ENCODE results near the gene UPF2. TPM values are rescaled to one million over a fixed set of nuclear protein-coding genes. Genes with fewer than 3 reads are reported as not detected.

Gene UPF2
- polyA plus RNA-seq, 4 donors = 11.3 to 44.6 (median 29.7) TPM

GRCh38 chr10:11902646-11903045 lies 140.0 kb downstream of the UPF2 start:
- H3K27ac ChIP-seq (ENCODE audit: low read depth in 1 of 3, low read length in 2 of 3) = no peak overlapping the region
- FAIRE-seq (no peak), DNase-seq (no peak)
- no peaks in the 10 kb centered on the region for H3K27me3 ChIP-seq (ENCODE audit: control insufficient read depth in 3 of 3, insufficient read depth in 3 of 3, low read length in 3 of 3)
- H3K9me3 ChIP-seq (ENCODE audit: control insufficient read depth in 2 of 2, insufficient read depth in 1 of 2, low read depth in 1 of 2, low read length in 1 of 2) = no peaks in the 10 kb centered on the region
- 89 to 94% (median 90%) methylated on average over 7 of the region's 7 CpGs for WGBS, 3 donors
- peaks cover 0 to 3% (median 0%) of the 10 kb centered on the region in 3 donors for H3K4me1 ChIP-seq (ENCODE audit: control insufficient read depth in 3 of 3, insufficient read depth in 2 of 3, low read depth in 1 of 3, low read length in 2 of 3)
- no peak overlapping the region for H3K4me3 ChIP-seq (ENCODE audit: low read depth in 1 of 3, low read length in 3 of 3)
- no peaks in the 10 kb centered on the region for H3K36me3 ChIP-seq (ENCODE audit: control insufficient read depth in 3 of 3, insufficient read depth in 2 of 3, low read depth in 1 of 3, low read length in 3 of 3)

GRCh38 chr10:11901833-11902475 lies 140.7 kb downstream of the UPF2 start:
- no peak overlapping the region for H3K4me3 ChIP-seq (ENCODE audit: low read depth in 1 of 3, low read length in 3 of 3)
- H3K4me1 ChIP-seq (ENCODE audit: control insufficient read depth in 3 of 3, insufficient read depth in 2 of 3, low read depth in 1 of 3, low read length in 2 of 3) = peaks cover 0 to 3% (median 0%) of the 10 kb centered on the region in 3 donors
- H3K9me3 ChIP-seq (ENCODE audit: control insufficient read depth in 2 of 2, insufficient read depth in 1 of 2, low read depth in 1 of 2, low read length in 1 of 2) = no peaks in the 10 kb centered on the region
- no peak for DNase-seq
- H3K27me3 ChIP-seq (ENCODE audit: control insufficient read depth in 3 of 3, insufficient read depth in 3 of 3, low read length in 3 of 3) = no peaks in the 10 kb centered on the region
- 73 to 83% (median 74%) methylated on average over 23 of the region's 23 CpGs for WGBS, 3 donors
- no peak for FAIRE-seq
- H3K27ac ChIP-seq (ENCODE audit: low read depth in 1 of 3, low read length in 2 of 3) = no peak overlapping the region
- H3K36me3 ChIP-seq (ENCODE audit: control insufficient read depth in 3 of 3, insufficient read depth in 2 of 3, low read depth in 1 of 3, low read length in 3 of 3) = no peaks in the 10 kb centered on the region

- 64 to 70% (median 65%) methylated on average over 7 of the region's 7 CpGs for WGBS, 3 donors
- H3K36me3 ChIP-seq (ENCODE audit: control insufficient read depth in 3 of 3, insufficient read depth in 2 of 3, low read depth in 1 of 3, low read length in 3 of 3) = no peaks in the 10 kb centered on the region
- no peaks in the 10 kb centered on the region for H3K9me3 ChIP-seq (ENCODE audit: control insufficient read depth in 2 of 2, insufficient read depth in 1 of 2, low read depth in 1 of 2, low read length in 1 of 2)
Observed at GRCh38 chr10:11901454-11901832, 141.2 kb downstream of the UPF2 start.

GRCh38 chr10:11901036-11901301 lies 141.6 kb downstream of the UPF2 start:
- H3K36me3 ChIP-seq (ENCODE audit: control insufficient read depth in 3 of 3, insufficient read depth in 2 of 3, low read depth in 1 of 3, low read length in 3 of 3) = no peaks in the 10 kb centered on the region
- H3K9me3 ChIP-seq (ENCODE audit: control insufficient read depth in 2 of 2, insufficient read depth in 1 of 2, low read depth in 1 of 2, low read length in 1 of 2) = no peaks in the 10 kb centered on the region
- H3K27ac ChIP-seq (ENCODE audit: low read depth in 1 of 3, low read length in 2 of 3) = no peak overlapping the region
- H3K4me1 ChIP-seq (ENCODE audit: control insufficient read depth in 3 of 3, insufficient read depth in 2 of 3, low read depth in 1 of 3, low read length in 2 of 3) = peaks cover 0 to 3% (median 0%) of the 10 kb centered on the region in 3 donors
- H3K4me3 ChIP-seq (ENCODE audit: low read depth in 1 of 3, low read length in 3 of 3) = no peak overlapping the region
- no peak for FAIRE-seq
- WGBS, 3 donors = 90 to 93% (median 90%) methylated on average over 6 of the region's 6 CpGs
- DNase-seq = no peak
- no peaks in the 10 kb centered on the region for H3K27me3 ChIP-seq (ENCODE audit: control insufficient read depth in 3 of 3, insufficient read depth in 3 of 3, low read length in 3 of 3)

More at GRCh38 chr10:11901454-11901832, 141.2 kb downstream of the UPF2 start:
- no peak for FAIRE-seq
- Histone ChIP-seq H3K27me3 (ENCODE audit: control insufficient read depth in 3 of 3, insufficient read depth in 3 of 3, low read length in 3 of 3) (no peaks in the 10 kb centered on the region), H3K27ac (ENCODE audit: low read depth in 1 of 3, low read length in 2 of 3) (no peak overlapping the region), H3K4me1 (ENCODE audit: control insufficient read depth in 3 of 3, insufficient read depth in 2 of 3, low read depth in 1 of 3, low read length in 2 of 3) (peaks cover 0 to 3% (median 0%) of the 10 kb centered on the region in 3 donors), H3K4me3 (ENCODE audit: low read depth in 1 of 3, low read length in 3 of 3) (no peak overlapping the region)
- DNase-seq = no peak

- no peak for FAIRE-seq
- Histone ChIP-seq H3K9me3 (ENCODE audit: control insufficient read depth in 2 of 2, insufficient read depth in 1 of 2, low read depth in 1 of 2, low read length in 1 of 2) (no peaks in the 10 kb centered on the region), H3K36me3 (ENCODE audit: control insufficient read depth in 3 of 3, insufficient read depth in 2 of 3, low read depth in 1 of 3, low read length in 3 of 3) (no peaks in the 10 kb centered on the region), H3K4me1 (ENCODE audit: control insufficient read depth in 3 of 3, insufficient read depth in 2 of 3, low read depth in 1 of 3, low read length in 2 of 3) (peaks cover 0 to 3% (median 0%) of the 10 kb centered on the region in 3 donors), H3K27ac (ENCODE audit: low read depth in 1 of 3, low read length in 2 of 3) (no peak overlapping the region), H3K27me3 (ENCODE audit: control insufficient read depth in 3 of 3, insufficient read depth in 3 of 3, low read length in 3 of 3) (no peaks in the 10 kb centered on the region), H3K4me3 (ENCODE audit: low read depth in 1 of 3, low read length in 3 of 3) (no peak overlapping the region)
- WGBS, 3 donors = 88 to 91% (median 90%) methylated on average over 28 of the region's 28 CpGs
- DNase-seq = no peak
Observed at GRCh38 chr10:11899067-11899876, 143.3 kb downstream of the UPF2 start.

GRCh38 chr10:11898372-11899066 lies 144.1 kb downstream of the UPF2 start:
- H3K27me3 ChIP-seq (ENCODE audit: control insufficient read depth in 3 of 3, insufficient read depth in 3 of 3, low read length in 3 of 3) = no peaks in the 10 kb centered on the region
- WGBS, 3 donors = 58 to 71% (median 66%) methylated on average over 18 to 20 of the region's 20 CpGs
- no peak overlapping the region for H3K27ac ChIP-seq (ENCODE audit: low read depth in 1 of 3, low read length in 2 of 3)
- no peaks in the 10 kb centered on the region for H3K9me3 ChIP-seq (ENCODE audit: control insufficient read depth in 2 of 2, insufficient read depth in 1 of 2, low read depth in 1 of 2, low read length in 1 of 2)
- no peak overlapping the region for H3K4me3 ChIP-seq (ENCODE audit: low read depth in 1 of 3, low read length in 3 of 3)
- DNase-seq (peak; percentile 19 to 46), FAIRE-seq (no peak)
- peaks cover 0 to 3% (median 0%) of the 10 kb centered on the region in 3 donors for H3K4me1 ChIP-seq (ENCODE audit: control insufficient read depth in 3 of 3, insufficient read depth in 2 of 3, low read depth in 1 of 3, low read length in 2 of 3)
- no peaks in the 10 kb centered on the region for H3K36me3 ChIP-seq (ENCODE audit: control insufficient read depth in 3 of 3, insufficient read depth in 2 of 3, low read depth in 1 of 3, low read length in 3 of 3)

GRCh38 chr10:11898033-11898371 lies 144.6 kb downstream of the UPF2 start:
- DNase-seq (no peak), FAIRE-seq (no peak)
- Histone ChIP-seq H3K9me3 (ENCODE audit: control insufficient read depth in 2 of 2, insufficient read depth in 1 of 2, low read depth in 1 of 2, low read length in 1 of 2) (no peaks in the 10 kb centered on the region), H3K27me3 (ENCODE audit: control insufficient read depth in 3 of 3, insufficient read depth in 3 of 3, low read length in 3 of 3) (no peaks in the 10 kb centered on the region), H3K36me3 (ENCODE audit: control insufficient read depth in 3 of 3, insufficient read depth in 2 of 3, low read depth in 1 of 3, low read length in 3 of 3) (no peaks in the 10 kb centered on the region), H3K4me3 (ENCODE audit: low read depth in 1 of 3, low read length in 3 of 3) (no peak overlapping the region), H3K4me1 (ENCODE audit: control insufficient read depth in 3 of 3, insufficient read depth in 2 of 3, low read depth in 1 of 3, low read length in 2 of 3) (peaks cover 0 to 3% (median 0%) of the 10 kb centered on the region in 3 donors), H3K27ac (ENCODE audit: low read depth in 1 of 3, low read length in 2 of 3) (no peak overlapping the region)
- 58 to 80% (median 65%) methylated on average over 3 of the region's 3 CpGs for WGBS, 3 donors

GRCh38 chr10:11896549-11897200 lies 145.9 kb downstream of the UPF2 start:
- no peaks in the 10 kb centered on the region for H3K36me3 ChIP-seq (ENCODE audit: control insufficient read depth in 3 of 3, insufficient read depth in 2 of 3, low read depth in 1 of 3, low read length in 3 of 3)
- no peaks in the 10 kb centered on the region for H3K9me3 ChIP-seq (ENCODE audit: control insufficient read depth in 2 of 2, insufficient read depth in 1 of 2, low read depth in 1 of 2, low read length in 1 of 2)
- no peak overlapping the region for H3K4me3 ChIP-seq (ENCODE audit: low read depth in 1 of 3, low read length in 3 of 3)
- no peak overlapping the region for H3K27ac ChIP-seq (ENCODE audit: low read depth in 1 of 3, low read length in 2 of 3)
- 82 to 91% (median 84%) methylated on average over 5 of the region's 5 CpGs for WGBS, 3 donors
- DNase-seq (no peak), FAIRE-seq (no peak)
- H3K27me3 ChIP-seq (ENCODE audit: control insufficient read depth in 3 of 3, insufficient read depth in 3 of 3, low read length in 3 of 3) = no peaks in the 10 kb centered on the region
- H3K4me1 ChIP-seq (ENCODE audit: control insufficient read depth in 3 of 3, insufficient read depth in 2 of 3, low read depth in 1 of 3, low read length in 2 of 3) = peaks cover 0 to 3% (median 0%) of the 10 kb centered on the region in 3 donors

Measured in small intestine (tissue), 7 donors.